Astrocyte (in vitro differentiated cells and primary cell): ENCODE measurements around the gene CATSPERZ.

Source experiments
- CTCF ChIP-seq: IDR thresholded peaks from 2 replicates; pipeline ENCODE4 v1.5.1; 2011; ENCODE audit warnings: low read depth, mild to moderate bottlenecking, inconsistent platforms, low read length, moderate library complexity; ENCODE audit not compliant: insufficient read depth
- EZH2 ChIP-seq: IDR thresholded peaks from 2 replicates; pipeline ENCODE4 v1.6.1; 2012; ENCODE audit warnings: mild to moderate bottlenecking, low read length, inconsistent platforms; ENCODE audit not compliant: insufficient read depth

- TF ChIP-seq CTCF (no peak), EZH2 (no peak)
Measured at GRCh38 chr11:64353715-64354506, 53.8 kb downstream of the CATSPERZ start.
